HUES6 (cell line): ENCODE results near the gene ZFHX3.

Source experiments
- H3K27ac ChIP-seq: 2 replicates; pipeline ENCODE4 v1.7.0; 2013; ENCODE audit warnings: low read depth, mild to moderate bottlenecking, low read length, inconsistent platforms
- H3K27me3 ChIP-seq: 2 replicates; pipeline ENCODE4 v1.6.1; 2013; ENCODE audit warnings: low read length; ENCODE audit not compliant: control insufficient read depth, insufficient read depth
- H3K36me3 ChIP-seq: 2 replicates; pipeline ENCODE4 v1.6.1; 2013; ENCODE audit warnings: low read length; ENCODE audit not compliant: control insufficient read depth, insufficient read depth
- H3K4me1 ChIP-seq: 2 replicates; pipeline ENCODE4 v1.6.1; 2013; ENCODE audit warnings: low read length; ENCODE audit not compliant: control insufficient read depth, insufficient read depth
- H3K4me3 ChIP-seq: 2 replicates; pipeline ENCODE4 v1.5.1; 2013; ENCODE audit warnings: low read depth, low read length
- H3K9ac ChIP-seq: one replicate; pipeline ENCODE4 v1.6.1; 2013; ENCODE audit warnings: mild to moderate bottlenecking, low read length
- H3K9me3 ChIP-seq: 2 replicates; pipeline ENCODE4 v1.6.1; 2013; ENCODE audit warnings: low read depth, low read length; ENCODE audit not compliant: control insufficient read depth, insufficient read depth

The ZFHX3 gene

GRCh38 chr16:72835086-72835485 lies 212.8 kb downstream of the ZFHX3 start:
- peaks cover 13% of the 10 kb centered on the region for H3K4me1 ChIP-seq
- no peak overlapping the region for H3K4me3 ChIP-seq
- no peaks in the 10 kb centered on the region for H3K9me3 ChIP-seq
- H3K36me3 ChIP-seq: no peaks in the 10 kb centered on the region
- no peak overlapping the region for H3K27ac ChIP-seq
- no peaks in the 10 kb centered on the region for H3K27me3 ChIP-seq
- no peak overlapping the region for H3K9ac ChIP-seq

- Histone ChIP-seq H3K9ac (no peak overlapping the region), H3K4me1 (peaks cover 13% of the 10 kb centered on the region), H3K27ac (no peak overlapping the region), H3K9me3 (no peaks in the 10 kb centered on the region), H3K36me3 (no peaks in the 10 kb centered on the region), H3K4me3 (no peak overlapping the region), H3K27me3 (no peaks in the 10 kb centered on the region)
These were observed 213.4 kb downstream of the ZFHX3 start for GRCh38 chr16:72834499-72834898.

- Histone ChIP-seq H3K4me3 (no peak overlapping the region), H3K27me3 (no peaks in the 10 kb centered on the region), H3K4me1 (peaks cover 10% of the 10 kb centered on the region), H3K9ac (no peak overlapping the region), H3K27ac (no peak overlapping the region), H3K9me3 (no peaks in the 10 kb centered on the region), H3K36me3 (no peaks in the 10 kb centered on the region)
These were observed 214.0 kb downstream of the ZFHX3 start for GRCh38 chr16:72833969-72834368.

GRCh38 chr16:72833482-72833881 lies 214.4 kb downstream of the ZFHX3 start:
- Histone ChIP-seq H3K27ac (no peak overlapping the region), H3K9me3 (no peaks in the 10 kb centered on the region), H3K36me3 (no peaks in the 10 kb centered on the region), H3K4me3 (no peak overlapping the region), H3K27me3 (no peaks in the 10 kb centered on the region), H3K4me1 (peaks cover 5% of the 10 kb centered on the region), H3K9ac (no peak overlapping the region)

- no peak overlapping the region for H3K9ac ChIP-seq
- H3K27ac ChIP-seq: no peak overlapping the region
- H3K9me3 ChIP-seq: no peaks in the 10 kb centered on the region
- H3K4me1 ChIP-seq: no peaks in the 10 kb centered on the region
- no peaks in the 10 kb centered on the region for H3K36me3 ChIP-seq
- no peaks in the 10 kb centered on the region for H3K27me3 ChIP-seq
- H3K4me3 ChIP-seq: no peak overlapping the region
These were observed 215.2 kb downstream of the ZFHX3 start for GRCh38 chr16:72832621-72833248.

GRCh38 chr16:72829846-72830775 lies 217.8 kb downstream of the ZFHX3 start:
- H3K27me3 ChIP-seq: no peaks in the 10 kb centered on the region
- H3K4me1 ChIP-seq: no peaks in the 10 kb centered on the region
- H3K27ac ChIP-seq: no peak overlapping the region
- no peak overlapping the region for H3K4me3 ChIP-seq
- no peaks in the 10 kb centered on the region for H3K9me3 ChIP-seq
- H3K9ac ChIP-seq: no peak overlapping the region
- no peaks in the 10 kb centered on the region for H3K36me3 ChIP-seq

- Histone ChIP-seq H3K4me3 (no peak overlapping the region), H3K9ac (no peak overlapping the region), H3K27me3 (no peaks in the 10 kb centered on the region), H3K9me3 (no peaks in the 10 kb centered on the region), H3K27ac (no peak overlapping the region), H3K4me1 (no peaks in the 10 kb centered on the region), H3K36me3 (no peaks in the 10 kb centered on the region)
These were observed 220.1 kb downstream of the ZFHX3 start for GRCh38 chr16:72827866-72828265.

- Histone ChIP-seq H3K27ac (no peak overlapping the region), H3K9ac (no peak overlapping the region), H3K4me3 (no peak overlapping the region), H3K9me3 (no peaks in the 10 kb centered on the region), H3K27me3 (no peaks in the 10 kb centered on the region), H3K4me1 (no peaks in the 10 kb centered on the region), H3K36me3 (no peaks in the 10 kb centered on the region)
These were observed 221.9 kb downstream of the ZFHX3 start for GRCh38 chr16:72825912-72826621.

- H3K9ac ChIP-seq: no peak overlapping the region
- H3K27ac ChIP-seq: no peak overlapping the region
- H3K4me1 ChIP-seq: no peaks in the 10 kb centered on the region
- no peaks in the 10 kb centered on the region for H3K27me3 ChIP-seq
- H3K9me3 ChIP-seq: no peaks in the 10 kb centered on the region
- no peaks in the 10 kb centered on the region for H3K36me3 ChIP-seq
- no peak overlapping the region for H3K4me3 ChIP-seq
These were observed 223.2 kb downstream of the ZFHX3 start for GRCh38 chr16:72824761-72825160.

- no peaks in the 10 kb centered on the region for H3K27me3 ChIP-seq
- H3K27ac ChIP-seq: no peak overlapping the region
- no peak overlapping the region for H3K9ac ChIP-seq
- no peak overlapping the region for H3K4me3 ChIP-seq
- H3K4me1 ChIP-seq: no peaks in the 10 kb centered on the region
- H3K36me3 ChIP-seq: no peaks in the 10 kb centered on the region
- no peaks in the 10 kb centered on the region for H3K9me3 ChIP-seq
These were observed 223.9 kb downstream of the ZFHX3 start for GRCh38 chr16:72824027-72824426.
